HG03039 (cell line): ENCODE data around the gene RAB35.

Source experiments
- ATAC-seq: cut with Tn5 transposase; IDR thresholded peaks from one replicate; pipeline ENCODE4 v1.9.1; 2021; ENCODE audit warnings: mild to moderate bottlenecking, moderate library complexity; ENCODE audit not compliant: unreplicated experiment

RAB35 gene

DNA sequence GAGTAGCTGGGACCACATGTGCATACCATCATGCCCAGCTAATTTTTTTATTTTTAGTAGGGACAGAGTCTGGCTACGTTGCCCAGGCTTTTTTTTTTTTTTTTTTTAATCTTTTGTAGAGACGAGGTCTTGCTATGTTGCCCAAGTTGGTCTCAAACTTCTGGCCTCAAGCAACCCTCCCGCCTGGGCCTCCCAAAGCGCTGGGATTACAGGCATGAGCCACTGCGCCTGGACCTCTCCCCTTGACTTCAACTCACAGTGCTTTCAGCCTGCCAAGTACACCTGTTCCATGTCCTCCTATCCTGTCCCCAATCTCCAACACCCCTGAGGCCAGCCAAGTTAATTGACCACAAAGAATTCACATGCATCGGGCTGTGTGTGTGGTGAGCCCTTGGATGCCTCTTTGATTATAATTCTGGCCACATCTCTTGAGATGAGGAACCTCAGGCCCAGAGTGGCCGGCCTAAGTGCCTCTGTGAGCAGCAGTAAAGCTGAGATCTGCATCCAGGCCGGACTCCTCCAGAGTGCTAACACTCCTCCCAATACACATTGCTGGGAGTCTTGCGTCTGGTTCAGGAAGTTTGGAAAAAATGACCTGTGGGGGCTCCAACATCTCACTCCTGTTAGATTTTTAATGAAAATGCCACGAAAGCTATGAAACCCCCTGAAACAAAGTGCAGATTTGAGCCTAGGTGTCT is 6.8 kb downstream of the RAB35 start:
- no peak for ATAC-seq

DNA sequence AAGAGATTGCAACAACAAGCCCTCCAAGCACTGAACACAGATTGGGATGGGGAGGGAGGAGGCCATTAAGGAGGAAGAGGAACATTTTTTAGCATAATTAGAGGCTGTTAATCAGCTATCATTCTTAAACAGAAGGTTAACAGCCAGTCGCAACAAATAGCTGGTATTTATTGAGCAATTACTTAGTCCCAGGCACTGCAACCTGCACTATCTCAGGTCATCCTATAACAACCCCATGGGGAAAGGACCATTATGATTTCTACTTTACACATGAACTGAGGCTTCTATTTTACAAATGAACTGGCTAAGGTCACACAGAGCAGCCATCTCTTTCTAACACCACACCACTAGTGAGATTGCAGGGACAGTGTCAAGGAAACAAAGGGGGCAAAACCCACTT is 10.4 kb downstream of the RAB35 start:
- ATAC-seq, result no peak

DNA sequence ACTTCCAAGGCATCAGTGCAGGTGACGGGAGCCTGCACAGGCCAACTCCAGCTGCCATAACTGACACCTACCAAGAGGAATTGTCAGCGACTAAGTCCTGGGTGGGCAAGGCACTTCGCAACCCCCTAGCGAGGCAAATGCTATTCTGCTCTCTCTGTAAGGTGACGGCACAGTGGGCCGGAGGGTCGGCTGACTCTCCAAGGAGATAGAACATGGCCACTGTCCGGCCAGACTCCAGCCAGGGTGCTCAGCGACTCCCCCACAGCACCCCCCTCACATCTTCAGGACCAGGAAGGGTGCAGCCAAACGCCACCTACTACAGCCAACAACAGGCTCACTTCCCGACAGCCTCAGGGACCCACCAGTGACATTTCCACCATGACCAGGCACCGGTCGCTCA is 13.2 kb downstream of the RAB35 start:
- ATAC-seq, result no peak

DNA sequence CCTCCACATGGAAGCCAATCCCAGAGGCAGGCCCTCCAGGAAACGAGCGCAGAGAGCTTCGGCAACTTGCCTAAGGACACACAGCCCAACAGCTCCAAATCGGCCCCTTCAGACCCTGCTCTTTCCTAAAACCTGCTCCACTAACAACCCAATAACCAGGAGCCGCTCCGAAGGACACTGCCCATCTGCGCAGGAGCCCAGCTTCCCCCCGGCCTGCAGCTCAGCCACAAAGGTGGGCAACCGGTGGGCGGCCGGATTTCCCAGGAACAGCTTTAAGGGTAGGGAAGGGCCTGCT is 13.6 kb downstream of the RAB35 start:
- ATAC-seq, result no peak

DNA sequence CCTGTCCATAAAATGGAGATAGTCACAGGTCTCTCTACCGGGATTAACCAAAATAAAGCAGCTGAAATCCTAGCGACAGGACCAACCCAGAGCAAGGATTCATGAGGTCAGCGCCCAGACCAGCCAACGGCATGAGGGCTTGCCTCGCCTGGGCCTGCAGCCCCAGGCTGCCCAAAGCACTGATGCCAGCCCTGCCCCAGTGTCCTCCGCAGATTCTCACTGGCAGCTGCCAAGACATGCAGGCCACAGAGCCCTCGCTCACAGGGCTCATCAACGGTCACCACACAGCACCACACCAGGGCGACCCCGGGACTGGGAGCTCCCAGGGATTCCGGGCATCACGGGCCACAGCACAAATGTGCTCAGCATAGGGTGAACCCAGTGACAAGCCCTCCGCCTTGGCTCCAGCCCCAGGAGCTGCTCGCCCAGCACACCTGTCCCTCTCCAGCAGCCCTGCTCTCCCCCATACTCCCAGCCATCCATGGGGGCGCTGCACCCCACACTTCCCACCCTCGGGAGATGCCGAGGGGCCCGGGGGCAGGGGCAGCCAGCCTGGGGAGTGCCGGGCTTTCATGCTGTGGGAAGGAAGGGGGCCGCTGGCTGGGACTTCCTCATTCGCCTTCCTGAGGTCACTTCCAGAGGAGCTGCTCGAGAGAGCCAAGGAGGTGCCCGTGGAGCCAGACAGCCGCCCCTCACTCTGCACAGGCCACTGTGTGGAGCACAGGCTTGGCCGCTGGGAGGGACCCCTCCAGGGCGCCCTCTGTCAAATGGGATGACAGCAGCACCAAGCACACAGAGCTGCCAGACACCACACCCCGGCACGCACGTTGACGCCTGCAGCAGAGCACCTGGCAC is 14.1 kb downstream of the RAB35 start:
- no peak for ATAC-seq

DNA sequence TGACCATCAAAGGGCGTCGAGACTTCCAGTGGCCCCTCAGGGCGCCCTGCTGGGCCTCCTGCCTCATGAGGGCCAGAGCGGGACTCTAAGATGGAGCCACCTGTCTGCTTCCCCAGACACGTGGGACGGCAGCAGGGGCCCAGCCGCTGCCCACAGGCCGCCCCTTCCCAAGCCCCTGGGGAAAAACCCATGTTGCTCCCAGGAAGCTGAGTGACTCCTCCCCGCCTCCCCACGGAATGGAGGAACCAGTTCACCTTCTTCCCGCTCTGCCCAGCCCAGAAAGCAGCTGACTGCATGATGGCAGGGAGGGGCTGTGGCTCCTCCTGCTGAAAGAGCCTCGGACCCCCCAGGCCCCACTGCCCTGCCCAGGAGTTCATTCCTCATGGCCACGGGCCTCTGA is 14.9 kb downstream of the RAB35 start:
- peak; percentile 17 for ATAC-seq

DNA sequence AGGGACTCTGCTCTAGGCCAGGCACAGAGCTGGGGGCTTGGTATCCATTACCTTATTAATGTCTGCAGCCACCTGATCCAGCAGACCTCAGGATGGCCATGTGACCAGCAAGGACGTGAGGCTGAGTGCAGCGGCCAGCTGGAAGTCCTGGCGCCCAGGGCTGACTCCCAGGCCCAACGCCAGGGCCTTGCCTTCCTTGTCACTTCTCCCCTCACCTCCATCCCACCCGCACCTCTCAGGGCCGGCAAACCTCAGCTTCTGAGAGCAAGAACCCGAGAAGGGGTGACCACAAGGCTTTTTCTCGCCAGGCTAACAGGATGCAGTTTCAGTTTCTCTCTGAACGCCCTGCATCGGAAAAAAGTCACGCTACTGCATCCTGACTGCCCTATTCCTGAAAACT is 15.4 kb downstream of the RAB35 start:
- ATAC-seq, result peak; percentile 45

DNA sequence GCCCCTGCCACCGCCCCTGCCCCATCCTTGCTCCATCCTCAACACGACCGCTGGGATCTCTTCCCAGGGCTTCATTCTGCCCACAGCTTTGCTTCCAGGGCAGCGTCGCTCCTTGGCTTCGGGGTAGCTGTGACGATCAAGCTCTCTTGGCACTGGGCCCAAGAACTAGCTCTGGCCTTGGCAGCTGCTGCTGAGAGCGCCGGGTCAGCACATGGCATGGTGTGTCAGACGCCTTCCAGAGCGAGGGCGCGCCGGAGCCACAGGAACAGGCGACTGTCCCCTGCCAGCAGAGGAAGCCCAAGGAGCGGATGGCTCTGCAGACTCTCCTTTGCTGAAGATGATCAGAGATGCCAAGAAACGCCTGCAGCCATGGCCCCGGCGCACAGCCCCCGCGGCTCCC is 15.9 kb downstream of the RAB35 start:
- ATAC-seq, result no peak

DNA sequence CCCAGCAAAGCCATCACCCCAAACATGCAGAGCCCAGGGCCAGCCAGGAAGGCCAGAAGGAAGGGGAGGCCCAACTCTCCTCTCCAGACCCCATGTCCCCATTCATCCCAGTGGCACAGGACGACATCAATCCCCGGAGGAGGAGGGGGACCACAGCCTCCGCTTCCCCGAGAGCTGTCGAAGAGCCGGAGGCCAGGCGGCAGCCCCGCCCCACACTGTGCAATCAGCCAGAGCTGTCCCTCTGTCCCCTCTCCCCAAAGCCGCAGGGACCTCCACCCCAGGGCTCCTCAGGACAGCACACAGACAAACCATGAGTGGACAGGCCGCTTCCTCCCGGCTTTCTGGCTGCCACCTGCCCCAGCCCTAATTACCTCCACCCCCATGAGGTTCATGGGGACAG is 16.8 kb downstream of the RAB35 start:
- ATAC-seq, result no peak

DNA sequence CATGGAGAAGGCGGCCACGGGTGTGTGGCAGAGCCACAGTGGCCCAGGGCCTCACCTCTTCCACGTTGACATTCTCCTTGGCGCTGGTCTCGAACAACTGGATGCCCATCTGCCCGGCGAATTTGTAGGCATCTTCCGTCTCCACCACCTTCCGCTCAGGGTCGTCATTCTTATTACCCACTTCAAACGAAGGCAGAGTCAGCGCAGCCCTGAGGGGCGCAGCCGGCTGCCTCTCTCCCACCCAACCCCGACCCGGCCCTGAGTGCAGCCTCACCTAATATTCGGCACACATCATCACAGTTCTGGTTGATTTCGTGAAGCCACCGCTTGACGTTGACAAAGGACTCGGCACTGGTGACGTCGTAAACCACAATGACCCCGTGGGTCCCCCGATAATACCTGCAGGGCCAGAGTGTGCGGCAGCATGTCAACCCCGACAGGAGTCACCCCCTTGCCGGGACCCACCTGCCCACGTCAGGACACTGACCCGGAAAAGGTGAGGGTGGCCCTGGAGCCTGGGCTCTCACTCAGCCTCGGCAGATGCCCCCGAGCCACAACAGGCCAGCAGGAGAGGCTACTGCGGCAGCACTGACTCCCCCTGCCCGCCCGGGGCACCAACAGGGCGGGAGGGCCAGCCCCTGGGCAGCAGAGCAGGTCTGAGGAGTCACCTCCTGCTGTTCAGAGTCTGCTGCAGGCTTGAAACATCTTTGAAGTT is 17.6 kb downstream of the RAB35 start:
- no peak for ATAC-seq

DNA sequence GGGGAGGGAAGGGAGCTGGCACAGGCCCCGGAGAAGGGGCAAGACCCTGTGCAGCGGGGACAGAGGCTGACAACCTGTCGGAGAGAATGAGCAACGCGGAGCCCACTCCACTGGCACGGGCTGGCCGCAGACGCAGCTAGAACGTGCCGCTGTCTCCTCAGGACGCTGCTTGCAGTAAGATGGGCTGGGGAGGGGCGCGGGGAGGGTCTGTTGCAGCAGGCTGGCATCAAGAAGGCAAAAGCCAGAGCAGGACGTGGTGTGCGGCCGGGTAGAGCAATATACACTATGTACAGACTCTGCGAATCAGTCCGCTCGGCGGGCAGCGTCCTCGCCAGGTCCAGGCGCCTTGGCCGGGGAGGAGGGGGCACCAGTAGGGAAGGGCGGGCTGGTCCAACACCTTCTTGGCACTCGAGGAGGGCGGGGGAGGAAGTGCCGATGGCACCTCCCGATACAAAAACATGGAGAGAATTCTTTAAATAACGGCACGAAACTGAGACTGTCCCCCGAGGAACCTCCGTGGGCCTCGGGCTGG is 19.8 kb downstream of the RAB35 start:
- no peak for ATAC-seq

DNA sequence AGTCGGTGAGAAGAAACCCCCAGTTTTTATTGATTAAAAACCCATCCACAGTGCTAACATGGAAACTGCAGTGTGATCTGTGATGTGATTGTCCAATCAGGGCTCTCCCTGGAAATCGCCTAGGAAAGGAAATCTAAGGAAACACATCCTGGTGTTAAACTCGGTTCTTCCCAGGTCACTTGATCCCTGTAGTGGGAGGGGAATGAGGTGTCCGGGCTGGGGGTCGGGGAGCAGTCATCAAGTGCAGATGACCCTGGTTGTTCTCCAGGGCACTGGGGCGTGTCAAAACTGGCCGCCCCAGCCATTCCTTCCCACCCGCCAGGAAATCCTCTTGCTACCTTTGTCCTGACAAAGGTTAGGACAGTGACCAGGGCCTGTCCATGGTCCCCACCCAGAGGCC is 20.8 kb downstream of the RAB35 start:
- no peak for ATAC-seq

DNA sequence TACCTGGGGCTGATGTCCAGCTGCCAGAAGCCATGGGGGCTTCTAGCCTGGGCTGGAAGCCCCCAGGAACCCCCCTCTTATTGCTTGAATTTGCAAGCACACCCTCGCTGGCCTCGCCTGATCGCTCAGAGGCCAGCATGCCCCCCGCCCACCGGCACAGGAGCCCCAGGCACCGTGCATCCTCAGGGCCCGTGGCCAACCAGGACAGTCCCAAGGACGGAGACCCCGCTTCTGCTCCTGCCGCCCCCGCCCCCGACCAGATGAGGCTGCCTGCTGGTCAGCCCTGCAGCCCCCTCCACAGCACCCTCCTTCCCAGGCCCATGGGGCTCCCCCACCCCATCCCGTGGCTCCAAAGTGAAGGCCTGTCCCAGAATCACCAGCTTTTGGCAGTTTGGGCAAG is 21.2 kb downstream of the RAB35 start:
- no peak for ATAC-seq

DNA sequence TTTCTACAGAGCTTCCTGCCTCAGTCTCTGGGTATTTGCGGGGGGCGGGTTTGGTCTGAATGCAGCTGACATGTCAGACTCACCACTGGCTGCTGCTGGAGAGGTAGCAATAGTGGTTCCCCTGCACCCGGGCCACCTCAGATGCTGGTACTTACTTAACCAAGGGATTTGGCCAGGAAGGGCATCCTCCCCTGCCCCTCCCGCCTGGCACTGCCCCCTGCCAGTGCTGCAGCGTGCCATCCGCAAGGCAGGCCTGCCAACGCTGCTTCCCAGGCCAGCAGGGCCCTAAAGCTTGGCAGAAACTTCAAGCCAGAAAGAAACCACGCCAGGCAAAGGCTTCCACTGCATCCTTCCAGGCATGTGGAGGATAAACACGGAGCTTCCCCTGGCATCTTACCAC is 22.1 kb downstream of the RAB35 start:
- ATAC-seq, result no peak

DNA sequence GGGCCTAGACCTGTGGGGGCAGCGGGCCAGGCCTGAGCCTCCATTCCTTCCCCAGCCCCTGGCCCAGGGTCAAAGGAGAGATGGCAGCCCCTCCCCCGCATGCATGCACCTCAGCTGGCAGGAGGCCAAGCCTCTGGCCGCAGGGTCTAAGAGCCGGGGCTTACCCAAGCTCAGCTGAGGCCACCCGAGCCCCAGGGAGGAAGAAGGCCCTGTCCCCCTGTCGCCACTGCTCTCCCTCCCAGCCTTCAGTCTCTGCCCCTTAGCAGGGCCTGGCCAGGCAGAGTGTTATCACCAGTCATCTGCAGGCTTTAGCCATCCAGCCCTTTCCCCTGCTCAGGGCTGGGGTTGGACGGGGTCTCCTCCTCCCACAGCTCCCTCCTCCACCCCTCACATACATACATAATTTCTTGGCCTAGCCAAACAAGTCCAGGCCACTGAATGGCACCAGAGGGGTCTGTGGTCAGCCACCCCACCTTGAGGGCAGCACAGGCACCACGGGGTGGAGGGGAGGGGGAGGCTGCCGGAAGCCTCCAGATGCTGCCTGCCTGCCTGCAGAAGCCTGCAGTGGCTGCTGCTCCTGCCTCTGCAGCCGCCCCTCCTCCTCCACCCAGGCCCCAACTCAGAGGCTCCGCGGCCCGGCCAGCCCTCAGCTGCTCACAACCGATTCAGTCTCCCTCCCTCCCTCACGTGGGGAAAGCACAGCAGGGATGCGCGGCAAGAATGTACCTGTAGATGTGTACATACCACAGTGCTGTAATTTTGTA is 22.8 kb downstream of the RAB35 start:
- no peak for ATAC-seq

DNA sequence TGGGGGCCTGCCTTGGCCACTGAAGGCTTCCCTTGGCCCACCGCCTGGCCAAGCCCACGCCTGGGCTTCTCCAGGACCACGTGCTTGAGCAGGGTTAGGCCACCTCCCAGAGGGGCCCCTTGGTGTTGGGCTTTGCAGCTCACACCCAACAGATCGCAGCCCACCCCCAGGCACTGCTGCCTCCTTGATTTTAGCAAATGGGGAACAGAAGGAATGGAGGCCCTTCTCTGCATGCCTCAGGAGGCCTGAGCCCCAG is 23.3 kb downstream of the RAB35 start:
- ATAC-seq, result no peak

DNA sequence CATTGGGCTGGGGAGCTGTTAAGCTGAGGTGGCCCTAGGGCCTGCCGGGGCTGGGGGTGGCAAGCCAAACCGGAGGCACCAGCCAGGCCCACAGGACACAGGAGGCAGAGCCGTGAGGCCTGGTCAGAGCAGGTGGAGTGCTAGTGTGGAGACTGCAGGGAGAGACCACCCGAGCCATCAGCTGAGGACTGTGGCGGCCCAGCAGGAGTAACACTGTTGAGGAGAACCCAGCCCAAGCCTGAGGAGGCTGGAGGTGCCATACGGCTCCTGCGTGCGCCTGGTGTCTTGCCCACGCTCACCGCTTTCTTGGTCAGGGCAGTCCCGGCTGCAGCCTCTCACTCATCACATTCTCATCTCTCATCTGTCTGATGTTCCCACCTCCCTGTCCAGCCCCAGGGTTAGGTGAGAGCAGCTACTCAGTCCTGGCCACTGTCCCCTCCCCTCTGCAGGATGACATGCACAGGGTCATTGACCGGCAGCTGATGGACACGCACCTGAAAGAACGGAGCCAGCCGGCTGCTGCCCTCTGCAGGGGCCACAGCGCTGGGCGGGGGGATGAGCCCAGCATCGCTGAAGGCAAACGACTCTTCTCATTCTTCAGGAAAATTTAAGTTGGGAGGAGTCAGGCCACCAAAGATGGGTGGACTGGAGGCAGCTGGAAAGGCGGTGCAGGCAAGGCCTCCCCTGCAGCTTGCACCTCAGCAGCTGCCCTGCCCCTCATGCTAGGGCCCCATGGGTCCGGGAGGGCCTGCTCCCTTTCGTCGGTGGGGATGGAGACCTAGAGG is 23.8 kb downstream of the RAB35 start:
- no peak for ATAC-seq

DNA sequence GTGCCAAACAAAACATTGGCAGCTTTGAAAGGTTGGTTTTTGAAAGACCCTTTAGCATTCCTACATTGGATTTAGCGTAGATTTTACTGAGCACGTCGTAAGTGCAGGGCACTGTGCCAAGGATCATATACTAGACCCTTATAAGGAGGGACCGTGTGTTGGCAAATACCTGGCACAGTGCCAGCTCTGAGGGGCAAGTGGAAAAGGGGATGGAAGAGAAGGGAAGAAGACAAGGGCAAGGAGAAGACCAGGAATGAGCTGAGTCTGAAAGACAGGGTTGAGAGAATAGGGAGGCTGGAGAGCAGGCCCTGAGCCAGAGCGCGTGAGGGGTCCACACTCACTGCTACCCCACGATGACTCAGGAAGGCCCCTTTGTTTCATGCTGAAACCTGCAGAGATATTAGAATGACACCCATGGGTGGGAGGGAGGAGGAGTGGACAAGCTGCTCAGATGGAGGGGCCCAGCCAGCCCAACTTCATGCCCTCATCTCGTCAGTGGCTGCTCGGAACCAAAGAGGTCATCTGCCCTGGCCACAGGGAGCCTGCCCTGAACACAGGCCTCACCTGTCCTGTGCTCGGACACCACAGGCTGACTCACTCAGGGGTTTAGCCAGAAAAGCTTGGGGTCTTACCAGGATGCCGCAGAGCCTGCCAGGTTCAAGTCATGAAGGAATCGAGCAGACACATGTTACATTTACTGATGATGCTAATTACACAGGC is 25.0 kb downstream of the RAB35 start:
- no peak for ATAC-seq

DNA sequence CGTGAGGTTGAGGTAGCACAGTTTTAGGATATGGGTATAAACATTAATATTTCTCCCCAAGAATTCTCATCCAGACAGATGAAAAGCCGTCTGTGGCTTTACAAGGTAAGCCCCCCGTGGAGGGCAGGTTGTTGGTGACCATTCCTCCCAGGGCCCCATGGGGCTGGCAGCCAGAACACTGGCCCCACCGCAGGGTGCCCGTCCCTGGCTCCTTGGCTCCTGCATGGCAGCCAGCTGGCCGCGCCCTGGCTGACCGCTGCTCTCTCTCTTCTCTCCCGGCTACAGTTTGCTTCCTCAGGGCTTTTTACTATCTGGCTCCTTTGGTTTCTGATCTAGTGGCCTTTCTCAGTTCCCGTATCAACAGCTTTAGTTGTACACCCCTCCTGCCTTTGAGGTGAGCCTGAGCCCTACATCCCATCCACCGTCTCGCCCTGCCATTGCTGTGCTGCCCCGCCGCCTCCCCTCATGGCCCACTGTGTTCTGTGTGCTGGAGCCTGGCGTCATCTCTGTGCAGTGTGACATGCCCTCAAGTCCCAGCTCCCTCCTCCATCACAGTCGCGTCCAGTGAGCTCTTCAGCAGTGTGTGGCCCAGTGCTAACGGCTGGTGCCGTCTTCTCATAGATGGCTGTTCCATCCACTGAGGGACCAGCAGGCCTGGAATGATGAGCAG is 25.8 kb downstream of the RAB35 start:
- no peak for ATAC-seq
